AG09309 (cell line): ENCODE results near the gene ADAMTS3.
"Not testable (repeated sequence)": the region's sequence is repeated elsewhere in the genome, so short reads cannot be mapped to it uniquely, and the experiment has no call there.

Experiments used
- DNase-seq: peaks from one replicate; pipeline ENCODE4 v3.0.0-alpha.2; 2010; ENCODE audit warnings: low read depth
- H3K4me3 ChIP-seq: 2 replicates; pipeline ENCODE4 v1.5.1; 2011; ENCODE audit warnings: mild to moderate bottlenecking, low read depth, low read length, moderate library complexity; ENCODE audit not compliant: control insufficient read depth
- CTCF ChIP-seq: IDR thresholded peaks from 2 replicates; pipeline ENCODE4 v1.5.1; 2011; ENCODE audit warnings: mild to moderate bottlenecking, low read depth, low read length, inconsistent platforms; ENCODE audit not compliant: insufficient read depth, control insufficient read depth; ENCODE audit errors: missing control alignments

Gene ADAMTS3

DNA sequence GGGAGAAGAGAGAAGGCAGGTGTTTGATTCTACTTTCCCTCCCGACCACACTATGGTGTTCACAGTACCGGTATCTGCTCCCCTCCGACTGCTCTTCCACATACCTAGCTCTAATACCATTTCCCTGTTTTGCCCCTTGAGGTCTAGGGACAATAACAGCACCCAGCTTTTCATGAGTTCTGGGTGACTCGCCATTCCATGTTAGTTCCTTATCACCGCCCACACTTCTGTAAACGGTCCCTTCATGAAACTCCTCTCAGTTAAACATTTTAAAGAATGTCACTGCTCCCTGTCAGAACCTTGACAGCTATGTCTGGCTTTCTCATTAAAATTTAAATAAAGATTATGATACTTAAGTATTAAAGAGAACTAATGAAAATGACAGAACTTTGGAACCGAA is 136.7 kb downstream of the ADAMTS3 start:
- H3K4me3 ChIP-seq = no peak overlapping the region
- no peak for TF ChIP-seq CTCF
- DNase-seq = no peak

DNA sequence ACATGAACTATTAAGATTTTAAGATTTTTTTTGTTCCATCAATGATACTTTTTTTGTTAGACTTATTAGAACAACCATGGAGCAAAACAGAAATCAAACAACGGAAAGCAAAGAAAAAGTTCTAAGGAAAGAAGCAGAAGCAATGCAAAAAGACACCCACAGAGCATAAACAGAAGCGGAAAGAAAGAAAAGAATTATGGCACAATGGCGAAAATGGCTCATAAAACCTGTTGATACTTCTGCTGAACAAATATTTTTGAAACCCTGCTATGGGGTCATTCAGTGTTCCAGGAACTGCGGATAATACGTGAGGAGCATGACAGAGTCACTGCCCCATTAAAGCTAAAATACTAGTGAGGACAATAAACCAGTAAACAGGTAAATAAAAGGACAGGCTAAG is 138.0 kb downstream of the ADAMTS3 start:
- no peak overlapping the region for H3K4me3 ChIP-seq
- no peak for DNase-seq
- no peak for TF ChIP-seq CTCF

DNA sequence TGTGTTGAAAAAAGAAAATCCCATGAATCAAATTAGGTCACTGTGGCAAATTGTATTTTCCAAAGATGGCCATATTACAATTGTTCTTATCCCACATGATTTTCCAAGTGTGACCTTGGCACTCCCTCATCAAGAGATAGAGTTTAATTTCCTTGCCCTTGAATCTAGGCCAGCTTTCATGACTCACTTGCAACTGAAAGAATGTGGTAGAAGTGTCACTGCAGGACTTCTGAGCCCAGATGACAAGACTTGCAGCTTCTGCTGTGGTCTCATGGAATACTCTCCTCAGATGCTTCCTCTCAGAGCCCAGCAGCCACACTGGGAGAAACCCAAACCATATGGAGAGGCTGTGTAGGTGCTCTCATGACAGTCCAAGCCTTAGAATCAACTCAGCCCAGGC is 139.0 kb downstream of the ADAMTS3 start:
- TF ChIP-seq CTCF = no peak
- no peak for DNase-seq
- H3K4me3 ChIP-seq = no peak overlapping the region

DNA sequence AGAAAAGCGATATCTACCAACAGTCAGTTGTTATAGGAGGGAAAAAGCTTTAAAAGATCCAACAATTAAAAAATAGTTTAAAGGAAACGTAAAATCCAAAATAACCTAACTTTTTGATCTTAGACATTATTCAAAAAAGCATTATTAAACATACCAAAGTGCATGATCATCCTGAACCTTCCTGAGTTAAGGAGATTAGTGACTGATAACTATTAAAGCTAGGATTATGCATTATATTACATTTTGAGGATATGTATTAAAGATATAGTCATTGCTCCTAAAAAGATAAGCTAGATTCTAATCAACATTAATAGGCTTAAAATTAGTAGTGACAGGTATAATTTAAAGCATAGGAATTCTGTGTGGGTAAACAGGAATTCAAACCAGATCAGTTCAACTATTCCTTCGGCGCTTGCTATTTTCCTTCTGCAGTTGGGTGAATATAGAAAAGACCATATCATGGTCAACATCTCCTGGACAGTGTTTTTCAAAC is 139.6 kb downstream of the ADAMTS3 start:
- TF ChIP-seq CTCF = no peak
- no peak overlapping the region for H3K4me3 ChIP-seq
- no peak for DNase-seq

DNA sequence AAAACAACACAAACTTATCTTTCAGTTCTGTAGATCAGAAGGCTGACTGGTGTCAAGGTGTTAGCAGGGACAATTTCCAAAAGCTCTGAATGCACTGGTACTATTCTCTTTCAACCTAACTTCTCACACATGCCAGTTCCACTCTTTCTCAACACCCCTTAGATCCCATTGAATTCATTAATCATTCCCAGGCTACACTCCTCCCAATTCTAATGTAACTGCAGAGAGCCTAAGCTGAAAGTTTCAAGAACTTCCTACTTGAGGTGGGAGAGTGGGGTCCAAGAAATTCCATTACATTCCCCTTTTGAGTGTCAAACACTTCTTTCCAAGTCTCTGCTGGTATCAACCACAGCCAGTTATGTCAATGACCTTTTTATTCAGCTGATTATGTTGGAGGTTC is 142.0 kb downstream of the ADAMTS3 start:
- no peak for DNase-seq
- H3K4me3 ChIP-seq = no peak overlapping the region
- TF ChIP-seq CTCF = no peak

- DNase-seq, H3K4me3 ChIP-seq: not testable (repeated sequence)
Measured at GRCh38 chr4:72425908-72426307, 143.1 kb downstream of the ADAMTS3 start.

- no peak for DNase-seq
- TF ChIP-seq CTCF = no peak
- H3K4me3 ChIP-seq = no peak overlapping the region
Measured at GRCh38 chr4:72424006-72424405, 145.0 kb downstream of the ADAMTS3 start.
